HepG2 (cell line): ENCODE data around the gene RAB30. TPM values are rescaled to one million over a fixed set of nuclear protein-coding genes. Genes with fewer than 3 reads are reported as not detected.

ENCODE experiments used
- JARID2 ChIP-seq: sonication (generic); formaldehyde crosslinking; IDR thresholded peaks from 2 replicates; pipeline ENCODE4 v1.8.1; 2023; ENCODE audit warnings: missing genetic modification reagents, inconsistent platforms; ENCODE audit not compliant: insufficient replicate concordance
- KLF13 ChIP-seq: sonication (generic); formaldehyde crosslinking; IDR thresholded peaks from 2 replicates; pipeline ENCODE4 v1.4.0; 2020; ENCODE audit warnings: mild to moderate bottlenecking, missing genetic modification reagents
- NCOA2 ChIP-seq: sonication (generic); formaldehyde crosslinking; IDR thresholded peaks from 2 replicates; pipeline ENCODE4 v1.8.0; 2022; ENCODE audit warnings: inconsistent platforms
- NPAS2 ChIP-seq: sonication (generic); formaldehyde crosslinking; IDR thresholded peaks from 2 replicates; pipeline ENCODE4 v1.8.0; 2022; ENCODE audit warnings: mild to moderate bottlenecking, missing genetic modification reagents, borderline replicate concordance
- SPEN ChIP-seq: sonication (generic); formaldehyde crosslinking; IDR thresholded peaks from 2 replicates; pipeline ENCODE4 v1.5.1; 2020; ENCODE audit warnings: low read depth, mild to moderate bottlenecking, missing genetic modification reagents
- TSC22D2 ChIP-seq: sonication (generic); formaldehyde crosslinking; IDR thresholded peaks from 2 replicates; pipeline ENCODE4 v1.5.1; 2020; ENCODE audit warnings: missing genetic modification reagents, mild to moderate bottlenecking, borderline replicate concordance
- ZBTB33 ChIP-seq: sonication (generic); formaldehyde crosslinking; IDR thresholded peaks from 2 replicates; pipeline ENCODE4 v1.4.0; 2020; ENCODE audit warnings: missing genetic modification reagents
- ZNF121 ChIP-seq: sonication (generic); formaldehyde crosslinking; IDR thresholded peaks from 2 replicates; pipeline ENCODE4 v1.5.0; 2020; ENCODE audit warnings: mild to moderate bottlenecking, missing genetic modification reagents
- ZNF496 ChIP-seq: sonication (generic); formaldehyde crosslinking; IDR thresholded peaks from 2 replicates; pipeline ENCODE4 v1.8.1; 2023; ENCODE audit warnings: mild to moderate bottlenecking, moderate library complexity, missing genetic modification reagents; ENCODE audit not compliant: insufficient replicate concordance
- ZNF598 ChIP-seq: sonication (generic); formaldehyde crosslinking; IDR thresholded peaks from 2 replicates; pipeline ENCODE4 v1.5.1; 2020; ENCODE audit warnings: mild to moderate bottlenecking, missing genetic modification reagents, borderline replicate concordance
- ZNF652 ChIP-seq: IDR thresholded peaks from 2 replicates; pipeline ENCODE4 v1.6.1; 2016; ENCODE audit warnings: low read depth, borderline replicate concordance
- ZNF670 ChIP-seq: sonication (generic); formaldehyde crosslinking; IDR thresholded peaks from 2 replicates; pipeline ENCODE4 v1.8.0; 2022; ENCODE audit warnings: mild to moderate bottlenecking, missing genetic modification reagents, borderline replicate concordance
- polyA plus RNA-seq, 8 experiments: library from polyadenylated mRNA; depleted of rRNA in 3 of 8; stranded (reverse) in 7 of 8; unstranded in 1 of 8; fragments of >200 nt; fragmentation: Illumina TruSeq in 4 of 8; extraction: Trizol in 4 of 8; gene quantifications; 2 replicates each; pipeline versions ENCODE4 v1.2.1 to v1.2.3, GENCODE V29; 2011 to 2016; ENCODE audit warnings: low read depth in 4 of 8, missing spikeins in 1 of 8, mixed read lengths in 1 of 8; ENCODE audit not compliant: insufficient read depth in 1 of 8
- total RNA-seq, 5 experiments: library from RNA; depleted of rRNA; stranded (reverse); fragments of >200 nt; fragmentation: Illumina TruSeq; extraction: Trizol; gene quantifications; 2 replicates each; pipeline ENCODE4 v1.2.3, GENCODE V29; 2016; ENCODE audit warnings: low read depth in 1 of 5
- TF ChIP-seq, protein P1 (sequence below): sonication (generic); formaldehyde crosslinking; IDR thresholded peaks from 2 replicates; pipeline ENCODE4 v1.4.0; 2020; ENCODE audit warnings: missing genetic modification reagents
- TF ChIP-seq, protein P2 (sequence below): sonication (generic); formaldehyde crosslinking; IDR thresholded peaks from 2 replicates; pipeline ENCODE4 v1.4.0; 2020; ENCODE audit warnings: mild to moderate bottlenecking, missing genetic modification reagents, borderline replicate concordance
- TF ChIP-seq, protein P3 (sequence below): sonication (generic); formaldehyde crosslinking; IDR thresholded peaks from 2 replicates; pipeline ENCODE4 v1.5.1; 2020; ENCODE audit warnings: mild to moderate bottlenecking, missing genetic modification reagents, borderline replicate concordance
- TF ChIP-seq, protein P4 (sequence below), 2 experiments: sonication (generic) in 1 of 2; formaldehyde crosslinking in 1 of 2; IDR thresholded peaks; 2 replicates each; pipeline versions ENCODE4 v1.4.0 to v1.6.1; 2018 to 2020; ENCODE audit warnings: missing genetic modification reagents in 2 of 2, borderline replicate concordance in 1 of 2, low read depth in 1 of 2, mild to moderate bottlenecking in 1 of 2, missing biosample characterization in 1 of 2
- TF ChIP-seq, protein P5 (sequence below): sonication (generic); formaldehyde crosslinking; IDR thresholded peaks from 2 replicates; pipeline ENCODE4 v1.4.0; 2020; ENCODE audit warnings: missing genetic modification reagents

The RAB30 gene
- total and polyA plus RNA-seq, 2 of the 13 experiments (the other 11 are each of a cell fraction or from before 2014, with no cell fraction given): 3.7 to 5.0 TPM

- TF ChIP-seq ZNF496 (CRISPR knock-in tag) (no peak), NPAS2 (CRISPR knock-in tag) (no peak), NCOA2 (CRISPR knock-in tag) (peak; percentile 41; the same call in 1 of the 2 replicates), ZNF652 (CRISPR knock-in tag) (no peak), KLF13 (no peak), ZNF121 (peak; percentile 71), ZNF670 (CRISPR knock-in tag) (peak; percentile 76), SPEN (peak; percentile 71), ZBTB33 (CRISPR knock-in tag) (0 out of 2 replicates have a peak, but pooled peaks have one; percentile 10), JARID2 (no peak), ZNF598 (CRISPR knock-in tag) (no peak), TSC22D2 (CRISPR knock-in tag) (no peak)
- TF ChIP-seq, protein P1, sequence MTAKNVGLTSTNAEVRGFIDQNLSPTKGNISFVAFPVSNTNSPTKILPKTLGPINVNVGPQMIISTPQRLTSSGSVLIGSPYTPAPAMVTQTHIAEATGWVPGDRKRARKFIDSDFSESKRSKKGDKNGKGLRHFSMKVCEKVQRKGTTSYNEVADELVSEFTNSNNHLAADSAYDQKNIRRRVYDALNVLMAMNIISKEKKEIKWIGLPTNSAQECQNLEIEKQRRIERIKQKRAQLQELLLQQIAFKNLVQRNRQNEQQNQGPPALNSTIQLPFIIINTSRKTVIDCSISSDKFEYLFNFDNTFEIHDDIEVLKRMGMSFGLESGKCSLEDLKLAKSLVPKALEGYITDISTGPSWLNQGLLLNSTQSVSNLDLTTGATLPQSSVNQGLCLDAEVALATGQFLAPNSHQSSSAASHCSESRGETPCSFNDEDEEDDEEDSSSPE (CRISPR knock-in tag): 0 out of 2 replicates have a peak, but pooled peaks have one; percentile 16
- TF ChIP-seq, protein P2, sequence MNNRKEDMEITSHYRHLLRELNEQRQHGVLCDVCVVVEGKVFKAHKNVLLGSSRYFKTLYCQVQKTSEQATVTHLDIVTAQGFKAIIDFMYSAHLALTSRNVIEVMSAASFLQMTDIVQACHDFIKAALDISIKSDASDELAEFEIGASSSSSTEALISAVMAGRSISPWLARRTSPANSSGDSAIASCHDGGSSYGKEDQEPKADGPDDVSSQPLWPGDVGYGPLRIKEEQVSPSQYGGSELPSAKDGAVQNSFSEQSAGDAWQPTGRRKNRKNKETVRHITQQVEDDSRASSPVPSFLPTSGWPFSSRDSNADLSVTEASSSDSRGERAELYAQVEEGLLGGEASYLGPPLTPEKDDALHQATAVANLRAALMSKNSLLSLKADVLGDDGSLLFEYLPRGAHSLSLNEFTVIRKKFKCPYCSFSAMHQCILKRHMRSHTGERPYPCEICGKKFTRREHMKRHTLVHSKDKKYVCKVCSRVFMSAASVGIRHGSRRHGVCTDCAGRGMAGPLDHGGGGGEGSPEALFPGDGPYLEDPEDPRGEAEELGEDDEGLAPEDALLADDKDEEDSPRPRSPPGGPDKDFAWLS (CRISPR knock-in tag): no peak
- TF ChIP-seq, protein P3, sequence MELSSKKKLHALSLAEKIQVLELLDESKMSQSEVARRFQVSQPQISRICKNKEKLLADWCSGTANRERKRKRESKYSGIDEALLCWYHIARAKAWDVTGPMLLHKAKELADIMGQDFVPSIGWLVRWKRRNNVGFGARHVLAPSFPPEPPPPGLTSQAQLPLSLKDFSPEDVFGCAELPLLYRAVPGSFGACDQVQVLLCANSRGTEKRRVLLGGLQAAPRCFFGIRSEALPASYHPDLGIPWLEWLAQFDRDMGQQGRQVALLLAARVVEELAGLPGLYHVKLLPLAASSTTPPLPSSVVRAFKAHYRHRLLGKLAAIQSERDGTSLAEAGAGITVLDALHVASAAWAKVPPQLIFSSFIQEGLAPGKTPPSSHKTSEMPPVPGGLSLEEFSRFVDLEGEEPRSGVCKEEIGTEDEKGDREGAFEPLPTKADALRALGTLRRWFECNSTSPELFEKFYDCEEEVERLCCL: no peak
- TF ChIP-seq, protein P4, sequence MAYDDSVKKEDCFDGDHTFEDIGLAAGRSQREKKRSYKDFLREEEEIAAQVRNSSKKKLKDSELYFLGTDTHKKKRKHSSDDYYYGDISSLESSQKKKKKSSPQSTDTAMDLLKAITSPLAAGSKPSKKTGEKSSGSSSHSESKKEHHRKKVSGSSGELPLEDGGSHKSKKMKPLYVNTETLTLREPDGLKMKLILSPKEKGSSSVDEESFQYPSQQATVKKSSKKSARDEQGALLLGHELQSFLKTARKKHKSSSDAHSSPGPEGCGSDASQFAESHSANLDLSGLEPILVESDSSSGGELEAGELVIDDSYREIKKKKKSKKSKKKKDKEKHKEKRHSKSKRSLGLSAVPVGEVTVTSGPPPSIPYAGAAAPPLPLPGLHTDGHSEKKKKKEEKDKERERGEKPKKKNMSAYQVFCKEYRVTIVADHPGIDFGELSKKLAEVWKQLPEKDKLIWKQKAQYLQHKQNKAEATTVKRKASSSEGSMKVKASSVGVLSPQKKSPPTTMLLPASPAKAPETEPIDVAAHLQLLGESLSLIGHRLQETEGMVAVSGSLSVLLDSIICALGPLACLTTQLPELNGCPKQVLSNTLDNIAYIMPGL (CRISPR knock-in tag; IDR thresholded peaks at IDR 0.05; ENCODE audit: borderline replicate concordance in 1 of 2, low read depth in 1 of 2): peak; percentile 70 to 84
- TF ChIP-seq, protein P5, sequence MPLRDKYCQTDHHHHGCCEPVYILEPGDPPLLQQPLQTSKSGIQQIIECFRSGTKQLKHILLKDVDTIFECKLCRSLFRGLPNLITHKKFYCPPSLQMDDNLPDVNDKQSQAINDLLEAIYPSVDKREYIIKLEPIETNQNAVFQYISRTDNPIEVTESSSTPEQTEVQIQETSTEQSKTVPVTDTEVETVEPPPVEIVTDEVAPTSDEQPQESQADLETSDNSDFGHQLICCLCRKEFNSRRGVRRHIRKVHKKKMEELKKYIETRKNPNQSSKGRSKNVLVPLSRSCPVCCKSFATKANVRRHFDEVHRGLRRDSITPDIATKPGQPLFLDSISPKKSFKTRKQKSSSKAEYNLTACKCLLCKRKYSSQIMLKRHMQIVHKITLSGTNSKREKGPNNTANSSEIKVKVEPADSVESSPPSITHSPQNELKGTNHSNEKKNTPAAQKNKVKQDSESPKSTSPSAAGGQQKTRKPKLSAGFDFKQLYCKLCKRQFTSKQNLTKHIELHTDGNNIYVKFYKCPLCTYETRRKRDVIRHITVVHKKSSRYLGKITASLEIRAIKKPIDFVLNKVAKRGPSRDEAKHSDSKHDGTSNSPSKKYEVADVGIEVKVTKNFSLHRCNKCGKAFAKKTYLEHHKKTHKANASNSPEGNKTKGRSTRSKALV (CRISPR knock-in tag): no peak
Observed at GRCh38 chr11:83071567-83072349, at the start of gene RAB30 (continued).
